ENCODE measurements around the gene EIF2B2.
A peak's percentile ranks its signal among the peaks of the same experiment; 100 is the strongest.

- TF ChIP-seq CTCF (IDR thresholded peaks at IDR 0.05) (peak in 1 of 5 experiments; percentile 0), POLR2AphosphoS5 (IDR thresholded peaks at IDR 0.05) (no peak), EP300 (IDR thresholded peaks at IDR 0.05; ENCODE audit: low read depth) (no peak)
Measured at GRCh38 chr14:75023108-75023507, 20.4 kb downstream of the EIF2B2 start.
